Cardiac muscle cell (in vitro differentiated cells and primary cell): Measurements from ENCODE around the gene COL19A1. TPM values are rescaled to one million over a fixed set of nuclear protein-coding genes. Genes with fewer than 3 reads are reported as not detected.

Experiments used
- DNase-seq, 2 donors: peaks; one replicate each; pipeline versions ENCODE4 v3.0.0 to v3.0.0-alpha.2; 2010 to 2017; ENCODE audit warnings: low read depth in 1 of 2, low spot score in 1 of 2
- H3K27ac ChIP-seq: fragments of 200-600 bp; sonication (generic); 2 replicates; pipeline ENCODE4 v1.5.1; 2016
- H3K27me3 ChIP-seq: fragments of 200-600 bp; sonication (generic); 2 replicates; pipeline ENCODE4 v1.6.0; 2016; ENCODE audit warnings: control low read depth
- H3K36me3 ChIP-seq: fragments of 200-600 bp; sonication (generic); 2 replicates; pipeline ENCODE4 v1.5.1; 2016; ENCODE audit warnings: control low read depth
- H3K4me1 ChIP-seq: fragments of 200-600 bp; sonication (generic); 2 replicates; pipeline ENCODE4 v1.8.1; 2017; ENCODE audit warnings: low read depth, mild to moderate bottlenecking, mixed run types
- H3K4me3 ChIP-seq: fragments of 200-600 bp; sonication (generic); 2 replicates; pipeline ENCODE4 v1.5.1; 2016; ENCODE audit warnings: mild to moderate bottlenecking
- H3K9me3 ChIP-seq: fragments of 200-600 bp; sonication (generic); 2 replicates; pipeline ENCODE4 v1.5.1; 2017; ENCODE audit warnings: low read depth, mild to moderate bottlenecking, control low read depth
- CTCF ChIP-seq: IDR thresholded peaks from 2 replicates; pipeline ENCODE4 v1.5.1; 2012; ENCODE audit warnings: low read depth, mild to moderate bottlenecking, low read length
- polyA plus RNA-seq: library from polyadenylated mRNA; unstranded; fragments of >200 nt; fragmentation: Nextera tagmentation; extraction: Ambion mirVana; gene quantifications from 2 replicates; pipeline ENCODE4 v1.2.1, GENCODE V29; 2016
- total RNA-seq: library from RNA; depleted of rRNA; stranded (reverse); fragments of >200 nt; gene quantifications from 2 replicates; pipeline ENCODE4 v1.2.3, GENCODE V29; 2016

COL19A1 gene
- total and polyA plus RNA-seq, 2 experiments from 2014 or later: 0.10 to 0.27 TPM

- Histone ChIP-seq H3K4me1 (no peaks in the 10 kb centered on the region), H3K36me3 (no peaks in the 10 kb centered on the region), H3K9me3 (no peaks in the 10 kb centered on the region), H3K4me3 (no peak overlapping the region), H3K27ac (no peak overlapping the region), H3K27me3 (peaks cover 5% of the 10 kb centered on the region)
- no peak for DNase-seq
- no peak for TF ChIP-seq CTCF
Measured at GRCh38 chr6:70163795-70164194, 297.4 kb downstream of the COL19A1 start.

- no peak overlapping the region for H3K4me3 ChIP-seq
- H3K27ac ChIP-seq: no peak overlapping the region
- DNase-seq: no peak
- H3K36me3 ChIP-seq: no peaks in the 10 kb centered on the region
- peaks cover 5% of the 10 kb centered on the region for H3K27me3 ChIP-seq
- no peak for TF ChIP-seq CTCF
- no peaks in the 10 kb centered on the region for H3K9me3 ChIP-seq
- H3K4me1 ChIP-seq: no peaks in the 10 kb centered on the region
Measured at GRCh38 chr6:70164556-70164955, 298.2 kb downstream of the COL19A1 start.

- H3K4me1 ChIP-seq: no peaks in the 10 kb centered on the region
- H3K27me3 ChIP-seq: peaks cover 5% of the 10 kb centered on the region
- H3K27ac ChIP-seq: no peak overlapping the region
- no peaks in the 10 kb centered on the region for H3K36me3 ChIP-seq
- DNase-seq: peak; percentile 50 to 61
- no peaks in the 10 kb centered on the region for H3K9me3 ChIP-seq
- TF ChIP-seq CTCF: peak; percentile 81
- no peak overlapping the region for H3K4me3 ChIP-seq
Measured at GRCh38 chr6:70166088-70166958, 300.0 kb downstream of the COL19A1 start.

GRCh38 chr6:70168681-70169377 is 302.5 kb downstream of the COL19A1 start:
- no peaks in the 10 kb centered on the region for H3K9me3 ChIP-seq
- H3K27ac ChIP-seq: no peak overlapping the region
- peaks cover 5% of the 10 kb centered on the region for H3K27me3 ChIP-seq
- no peak for TF ChIP-seq CTCF
- no peak overlapping the region for H3K4me3 ChIP-seq
- no peak for DNase-seq
- no peaks in the 10 kb centered on the region for H3K4me1 ChIP-seq
- H3K36me3 ChIP-seq: no peaks in the 10 kb centered on the region

GRCh38 chr6:70171236-70171635 is 304.9 kb downstream of the COL19A1 start:
- no peak overlapping the region for H3K4me3 ChIP-seq
- TF ChIP-seq CTCF: no peak
- no peaks in the 10 kb centered on the region for H3K9me3 ChIP-seq

More at GRCh38 chr6:70171236-70171635, 304.9 kb downstream of the COL19A1 start:
- H3K36me3 ChIP-seq: no peaks in the 10 kb centered on the region
- H3K27ac ChIP-seq: no peak overlapping the region
- H3K4me1 ChIP-seq: no peaks in the 10 kb centered on the region
- peak in 1 of 2 donors; percentile 1 for DNase-seq
- H3K27me3 ChIP-seq: peaks cover 5% of the 10 kb centered on the region
